Activated CD4-positive, alpha-beta memory T cell treated with anti-CD3 and anti-CD28 coated beads for 36 hours (primary cell): ENCODE results near the gene INTS15. TPM values are rescaled to one million over a fixed set of nuclear protein-coding genes. Genes with fewer than 3 reads are reported as not detected.
"Not testable (repeated sequence)": the region's sequence is repeated elsewhere in the genome, so short reads cannot be mapped to it uniquely, and the experiment has no call there.

ENCODE experiments used
- CTCF ChIA-PET: fragments of 350-600 bp; sonication (Branson Sonifier 250); formaldehyde crosslinking; loops from one replicate; lab custom pipeline; 2021; ENCODE audit warnings: antibody characterized with exemption, inconsistent platforms; lab: Charles Lee
- POLR2A ChIA-PET: fragments of 350-600 bp; sonication (Branson Sonifier 250); formaldehyde crosslinking; loops from one replicate; lab custom pipeline; 2021; ENCODE audit warnings: antibody characterized with exemption; lab: Charles Lee
- DNase-seq: peaks from one replicate; pipeline ENCODE4 v3.0.0-alpha.2; 2020
- H3K27ac Mint-ChIP-seq: one replicate; pipeline ENCODE4 v1.8.0; 2021; ENCODE audit warnings: mixed read lengths
- H3K27me3 Mint-ChIP-seq: one replicate; pipeline ENCODE4 v1.8.0; 2021; ENCODE audit warnings: mixed read lengths
- H3K36me3 Mint-ChIP-seq: one replicate; pipeline ENCODE4 v1.8.0; 2021; ENCODE audit warnings: mixed read lengths
- H3K4me1 Mint-ChIP-seq: one replicate; pipeline ENCODE4 v1.8.0; 2021; ENCODE audit warnings: low read depth, mixed read lengths
- H3K4me3 Mint-ChIP-seq: one replicate; pipeline ENCODE4 v1.8.0; 2021; ENCODE audit warnings: mild to moderate bottlenecking, mixed read lengths
- H3K9me3 Mint-ChIP-seq: one replicate; pipeline ENCODE4 v1.8.0; 2021; ENCODE audit warnings: mixed read lengths
- intact Hi-C: fragments of 100-400 bp; cut with micrococcal nuclease; formaldehyde crosslinking; loops from one replicate; pipeline ENCODE4 v1.15.1; 2023
- total RNA-seq, 2 experiments: library from RNA; stranded (reverse); gene quantifications; one replicate each; pipeline ENCODE4 v1.2.3, GENCODE V29; 2021

INTS15 gene
- total RNA-seq, 2 experiments from 2014 or later: 25.9 to 27.5 TPM

- no peak for DNase-seq
- Mint-ChIP-seq H3K4me1 (peaks cover 1% of the 10 kb centered on the region), H3K36me3 (no peaks in the 10 kb centered on the region), H3K9me3 (no peaks in the 10 kb centered on the region), H3K4me3 (no peak overlapping the region), H3K27ac (no peak overlapping the region), H3K27me3 (peaks cover 4% of the 10 kb centered on the region)
- POLR2A ChIA-PET: no interaction called here
- intact Hi-C loops: no loop called here
- CTCF ChIA-PET: interaction anchor here (0.6 to 1.7 kb wide), 4 partner anchors 8 to 577 kb away, joined by 3 to 5 read pairs (median 3); no protein-coding TSS in a partner anchor
Measured at GRCh38 chr7:6562106-6562505, 27.7 kb upstream of the INTS15 start.

GRCh38 chr7:6563936-6564770 lies 25.7 kb upstream of the INTS15 start:
- no peaks in the 10 kb centered on the region for H3K36me3 Mint-ChIP-seq
- no peak overlapping the region for H3K27ac Mint-ChIP-seq
- H3K9me3 Mint-ChIP-seq: no peaks in the 10 kb centered on the region
- H3K4me1 Mint-ChIP-seq: peaks cover 1% of the 10 kb centered on the region
- intact Hi-C loops: no loop called here
- peaks cover 4% of the 10 kb centered on the region for H3K27me3 Mint-ChIP-seq
- POLR2A ChIA-PET: no interaction called here
- CTCF ChIA-PET: interaction anchor here (2.0 kb wide), 1 partner anchor 37 kb away, joined by 4 read pairs; no protein-coding TSS in a partner anchor
- H3K4me3 Mint-ChIP-seq: no peak overlapping the region
- no peak for DNase-seq

GRCh38 chr7:6565655-6566054 lies 24.2 kb upstream of the INTS15 start:
- Mint-ChIP-seq H3K9me3 (no peaks in the 10 kb centered on the region), H3K36me3 (no peaks in the 10 kb centered on the region), H3K4me3 (no peak overlapping the region), H3K4me1 (peaks cover 1% of the 10 kb centered on the region), H3K27ac (no peak overlapping the region), H3K27me3 (peaks cover 2% of the 10 kb centered on the region)
- intact Hi-C loops: no loop called here
- DNase-seq: no peak
- CTCF ChIA-PET: interaction anchor here (2.0 kb wide), 1 partner anchor 38 kb away, joined by 4 read pairs; no protein-coding TSS in a partner anchor
- POLR2A ChIA-PET: no interaction called here

GRCh38 chr7:6567886-6568285 lies 21.9 kb upstream of the INTS15 start:
- no peak overlapping the region for H3K27ac Mint-ChIP-seq
- POLR2A ChIA-PET: no interaction called here
- CTCF ChIA-PET: no interaction called here
- no peak overlapping the region for H3K4me3 Mint-ChIP-seq
- intact Hi-C loops: no loop called here
- DNase-seq: no peak
- H3K27me3 Mint-ChIP-seq: peaks cover 2% of the 10 kb centered on the region
- H3K36me3 Mint-ChIP-seq: no peaks in the 10 kb centered on the region
- H3K9me3 Mint-ChIP-seq: no peaks in the 10 kb centered on the region
- H3K4me1 Mint-ChIP-seq: peaks cover 4% of the 10 kb centered on the region

- Mint-ChIP-seq H3K27ac (no peak overlapping the region), H3K4me3 (no peak overlapping the region), H3K4me1 (peaks cover 6% of the 10 kb centered on the region), H3K27me3 (peaks cover 2% of the 10 kb centered on the region), H3K36me3 (no peaks in the 10 kb centered on the region), H3K9me3 (no peaks in the 10 kb centered on the region)
- POLR2A ChIA-PET: no interaction called here
- intact Hi-C loops: no loop called here
- CTCF ChIA-PET: interaction anchor here (0.7 to 0.9 kb wide), 2 partner anchors 38 to 51 kb away, joined by 3 read pairs; no protein-coding TSS in a partner anchor
- DNase-seq: peak; percentile 42
Measured at GRCh38 chr7:6571160-6571779, 18.6 kb upstream of the INTS15 start.

- Mint-ChIP-seq H3K27ac (no peak overlapping the region), H3K27me3 (no peaks in the 10 kb centered on the region), H3K36me3 (peaks cover 5% of the 10 kb centered on the region), H3K4me3 (peak overlapping the region; percentile 76), H3K4me1 (peaks cover 18% of the 10 kb centered on the region), H3K9me3 (no peaks in the 10 kb centered on the region)
- CTCF ChIA-PET: interaction anchor here (0.8 to 4.8 kb wide), 9 partner anchors 12 to 60 kb away, joined by 3 to 33 read pairs (median 4); partner anchors contain the start of gene INTS15
- DNase-seq: no peak
- POLR2A ChIA-PET: no interaction called here
- intact Hi-C loops: no loop called here
Measured at GRCh38 chr7:6575281-6576023, 14.4 kb upstream of the INTS15 start.

- Mint-ChIP-seq H3K9me3 (no peaks in the 10 kb centered on the region), H3K27me3 (no peaks in the 10 kb centered on the region), H3K27ac (peak overlapping the region; percentile 33), H3K4me3 (peak overlapping the region; percentile 76), H3K36me3 (peaks cover 10% of the 10 kb centered on the region), H3K4me1 (peaks cover 18% of the 10 kb centered on the region)
- intact Hi-C loops: no loop called here
- CTCF ChIA-PET: interaction anchor here (0.8 to 4.8 kb wide), 8 partner anchors 12 to 720 kb away, joined by 3 to 33 read pairs (median 4); partner anchors contain the start of gene INTS15
- POLR2A ChIA-PET: no interaction called here
- DNase-seq: peak; percentile 24
Measured at GRCh38 chr7:6576024-6576866, 13.6 kb upstream of the INTS15 start.

- H3K9me3 Mint-ChIP-seq, H3K27me3 Mint-ChIP-seq, POLR2A ChIA-PET: not testable (repeated sequence)
- Mint-ChIP-seq H3K27ac (peak overlapping the region; percentile 71), H3K4me1 (peaks cover 16% of the 10 kb centered on the region), H3K36me3 (peaks cover 16% of the 10 kb centered on the region), H3K4me3 (peak overlapping the region; percentile 84)
- DNase-seq: peak; percentile 30
- CTCF ChIA-PET: interaction anchor here (0.8 to 3.2 kb wide), 5 partner anchors 11 to 720 kb away, joined by 3 to 24 read pairs (median 6); partner anchors contain the start of gene INTS15
- intact Hi-C loops: loop anchor here (1.0 kb wide), 1 partner anchor 13 kb away; the partner anchor contains the start of gene INTS15
Measured at GRCh38 chr7:6576867-6577368, 12.9 kb upstream of the INTS15 start.

- H3K4me3 Mint-ChIP-seq: peak within 1 kb of the TSS; percentile 84
- no peaks in the 10 kb centered on the region for H3K27me3 Mint-ChIP-seq
- no peaks in the 10 kb centered on the region for H3K9me3 Mint-ChIP-seq
- peaks cover 16% of the 10 kb centered on the region for H3K4me1 Mint-ChIP-seq
- intact Hi-C loops: loop anchor here (1.0 kb wide), 1 partner anchor 13 kb away; the partner anchor contains the start of gene INTS15
- CTCF ChIA-PET: interaction anchor here (1.6 to 3.2 kb wide), 4 partner anchors 11 to 62 kb away, joined by 4 to 24 read pairs (median 6); partner anchors contain the start of gene INTS15
- peak; percentile 93 for DNase-seq
- peaks cover 22% of the 10 kb centered on the region for H3K36me3 Mint-ChIP-seq
- H3K27ac Mint-ChIP-seq: peak within 1 kb of the TSS; percentile 85
- POLR2A ChIA-PET: interaction anchor here (0.6 to 1.8 kb wide), 3 partner anchors 12 to 151 kb away, joined by 3 to 5 read pairs (median 4); partner anchors contain the start of gene INTS15
Measured at GRCh38 chr7:6577369-6578113, 12.3 kb upstream of the INTS15 start, which contains the start of gene ZDHHC4. Gene ZDHHC4 (plus strand): TSS chr7:6577454. CDS start chr7:6580562, 3,108 bp downstream.
